LNCAP (cell line): ENCODE data around the gene VIM.

Source experiments
- CTCF ChIP-seq: fragments of 450-650 bp; IDR thresholded peaks from 2 replicates; pipeline ENCODE4 v1.5.1; 2017; ENCODE audit warnings: mild to moderate bottlenecking

VIM gene

GRCh38 chr10:17210361-17210760 lies 17.7 kb upstream of the VIM start:
- TF ChIP-seq CTCF, result no peak

- TF ChIP-seq CTCF, result no peak
Measured at GRCh38 chr10:17212802-17213221, 15.2 kb upstream of the VIM start.

- TF ChIP-seq CTCF, result no peak
Measured at GRCh38 chr10:17213646-17214349, 14.2 kb upstream of the VIM start.

- TF ChIP-seq CTCF, result no peak
Measured at GRCh38 chr10:17214526-17214925, 13.5 kb upstream of the VIM start.

GRCh38 chr10:17214971-17215781 lies 12.9 kb upstream of the VIM start:
- TF ChIP-seq CTCF, result no peak

- TF ChIP-seq CTCF, result no peak
Measured at GRCh38 chr10:17215782-17216122, 12.3 kb upstream of the VIM start.

- no peak for TF ChIP-seq CTCF
Measured at GRCh38 chr10:17216217-17216900, 11.7 kb upstream of the VIM start.
